ENCODE results near the gene ACOT12. TPM values are rescaled to one million over a fixed set of nuclear protein-coding genes. Genes with fewer than 3 reads are reported as not detected.

Gene ACOT12
- total and polyA plus RNA-seq, 2 donors (not counting 3 experiments of a cell fraction or from before 2014, with no cell fraction given): not detected

- intact Hi-C loops (cut with micrococcal nuclease) (no loop called here), dilution Hi-C loops (cut with MboI; ENCODE audit: extremely low pct_ligation_motif_present, low sequenced_read_pairs) (no loop called here)
- H3K4me1 ChIP-seq (ENCODE audit: control insufficient read depth, extremely low read depth, insufficient read depth, low read length): no peaks in the 10 kb centered on the region
- H3K9ac ChIP-seq (replicated peaks; ENCODE audit: extremely low read depth, insufficient read depth, low read length): no peak overlapping the region
- no peak overlapping the region for H3K27ac ChIP-seq (ENCODE audit: insufficient read depth, low read depth, low read length)
- POLR2A ChIA-PET: no interaction called here
- no peak for DNase-seq (ENCODE audit: low read depth, low spot score)
- no peaks in the 10 kb centered on the region for H4K20me1 ChIP-seq (replicated peaks; ENCODE audit: control insufficient read depth, extremely low read depth, insufficient read depth, low read length)
- H3K27me3 ChIP-seq (ENCODE audit: control insufficient read depth in 2 of 2, insufficient read depth in 2 of 2, low read length in 2 of 2): peaks cover 0 to 6% of the 10 kb centered on the region in 2 experiments
- no peaks in the 10 kb centered on the region for H3K9me3 ChIP-seq (replicated peaks; ENCODE audit: control insufficient read depth, insufficient read depth, low read length)
- no peaks in the 10 kb centered on the region for H3K9me1 ChIP-seq (replicated peaks; ENCODE audit: control insufficient read depth, extremely low read depth, insufficient read depth, low read length)
- H3K36me3 ChIP-seq (ENCODE audit: control insufficient read depth in 2 of 2, extremely low read depth in 1 of 2, insufficient read depth in 2 of 2, low read length in 2 of 2): no peaks in the 10 kb centered on the region
- no peak overlapping the region for H3K4me2 ChIP-seq (ENCODE audit: insufficient read depth, low read length)
- BruUV-seq (replicated peaks): no TSS peak
- H3K79me2 ChIP-seq (ENCODE audit: control insufficient read depth, insufficient read depth, low read length): no peaks in the 10 kb centered on the region
- no peak overlapping the region for H3K4me3 ChIP-seq (replicated peaks in 1 of 3; ENCODE audit: insufficient read depth in 1 of 3, low read depth in 1 of 3, low read length in 3 of 3)
- no peak overlapping the region for H2AFZ ChIP-seq (ENCODE audit: low read depth, low read length)
- no peak for TF ChIP-seq POLR2AphosphoS5 (IDR thresholded peaks at IDR 0.05; ENCODE audit: insufficient read depth, low read depth, low read length)
- no peak for TF ChIP-seq MAX (IDR thresholded peaks at IDR 0.05; ENCODE audit: insufficient read depth, insufficient read length)
- TF ChIP-seq POLR2A (IDR thresholded peaks at IDR 0.05; ENCODE audit: low read depth, low read length): no peak
- FAIRE-seq: no peak
- CTCF ChIA-PET: interaction anchor here (0.6 kb wide), 1 partner anchor 18 kb away, joined by 3 read pairs; no protein-coding TSS in a partner anchor
Observed at GRCh38 chr5:81389025-81389424, 4.9 kb downstream of the ACOT12 start.

GRCh38 chr5:81388169-81388568, 5.8 kb downstream of the ACOT12 start:
- no peak overlapping the region for H2AFZ ChIP-seq (ENCODE audit: low read depth, low read length)
- intact Hi-C loops (cut with micrococcal nuclease) (no loop called here), dilution Hi-C loops (cut with MboI; ENCODE audit: extremely low pct_ligation_motif_present, low sequenced_read_pairs) (no loop called here)
- no peaks in the 10 kb centered on the region for H3K79me2 ChIP-seq (ENCODE audit: control insufficient read depth, insufficient read depth, low read length)
- H3K27ac ChIP-seq (ENCODE audit: insufficient read depth, low read depth, low read length): no peak overlapping the region
- no peak overlapping the region for H3K4me3 ChIP-seq (replicated peaks in 1 of 3; ENCODE audit: insufficient read depth in 1 of 3, low read depth in 1 of 3, low read length in 3 of 3)
- DNase-seq (ENCODE audit: low read depth, low spot score) (no peak), FAIRE-seq (no peak)
- H3K9me3 ChIP-seq (replicated peaks; ENCODE audit: control insufficient read depth, insufficient read depth, low read length): no peaks in the 10 kb centered on the region
- no TSS peak for BruUV-seq (replicated peaks)
- ChIA-PET CTCF (no interaction called here), POLR2A (no interaction called here)
- H4K20me1 ChIP-seq (replicated peaks; ENCODE audit: control insufficient read depth, extremely low read depth, insufficient read depth, low read length): no peaks in the 10 kb centered on the region
- no peaks in the 10 kb centered on the region for H3K4me1 ChIP-seq (ENCODE audit: control insufficient read depth, extremely low read depth, insufficient read depth, low read length)
- no peak overlapping the region for H3K4me2 ChIP-seq (ENCODE audit: insufficient read depth, low read length)
- H3K27me3 ChIP-seq (ENCODE audit: control insufficient read depth in 2 of 2, insufficient read depth in 2 of 2, low read length in 2 of 2): peaks cover 0 to 6% of the 10 kb centered on the region in 2 experiments
- no peaks in the 10 kb centered on the region for H3K36me3 ChIP-seq (ENCODE audit: control insufficient read depth in 2 of 2, extremely low read depth in 1 of 2, insufficient read depth in 2 of 2, low read length in 2 of 2)
- H3K9me1 ChIP-seq (replicated peaks; ENCODE audit: control insufficient read depth, extremely low read depth, insufficient read depth, low read length): no peaks in the 10 kb centered on the region
- TF ChIP-seq POLR2AphosphoS5 (IDR thresholded peaks at IDR 0.05; ENCODE audit: insufficient read depth, low read depth, low read length): no peak
- no peak for TF ChIP-seq EZH2 (IDR thresholded peaks at IDR 0.05; ENCODE audit: borderline replicate concordance, low read depth, low read length, severe bottlenecking)
- no peak for TF ChIP-seq POLR2A (IDR thresholded peaks at IDR 0.05; ENCODE audit: low read depth, low read length)
- TF ChIP-seq CTCF (IDR thresholded peaks at IDR 0.05; ENCODE audit: extremely low read depth in 1 of 2, insufficient read depth in 1 of 2, low read depth in 1 of 2, low read length in 2 of 2): no peak
- no peak for TF ChIP-seq GATA2 (IDR thresholded peaks at IDR 0.05; ENCODE audit: insufficient read depth, insufficient read length, low read depth, low read length)
- TF ChIP-seq MYC (IDR thresholded peaks at IDR 0.05; ENCODE audit: low read depth, low read length): no peak
- TF ChIP-seq FOS (IDR thresholded peaks at IDR 0.05; ENCODE audit: borderline replicate concordance, insufficient read depth, low read length): no peak
- TF ChIP-seq JUN (IDR thresholded peaks at IDR 0.05; ENCODE audit: borderline replicate concordance, insufficient read depth, insufficient read length, low read depth): no peak
- TF ChIP-seq MAX (IDR thresholded peaks at IDR 0.05; ENCODE audit: insufficient read depth, insufficient read length): no peak
- H3K9ac ChIP-seq (replicated peaks; ENCODE audit: extremely low read depth, insufficient read depth, low read length): no peak overlapping the region
